ENCODE measurements around the gene TAS2R16.

GRCh38 chr7:122968389-122968788 lies 27.1 kb downstream of the TAS2R16 start:
- no peak for TF ChIP-seq PATZ1 (CRISPR knock-in tag; IDR thresholded peaks at IDR 0.05; ENCODE audit: borderline replicate concordance)
- TF ChIP-seq ZFP30 (CRISPR knock-in tag; IDR thresholded peaks at IDR 0.05) = no peak
- TF ChIP-seq CREB5 (CRISPR knock-in tag; IDR thresholded peaks at IDR 0.05; ENCODE audit: low read depth) = no peak
- TF ChIP-seq RARB (CRISPR knock-in tag; IDR thresholded peaks at IDR 0.05) = no peak
- no peak for TF ChIP-seq TOX (CRISPR knock-in tag; IDR thresholded peaks at IDR 0.05; ENCODE audit: borderline replicate concordance)
- TF ChIP-seq PPARA (CRISPR knock-in tag; IDR thresholded peaks at IDR 0.05; ENCODE audit: borderline replicate concordance) = no peak
- no peak for TF ChIP-seq ARNTL (CRISPR knock-in tag; IDR thresholded peaks at IDR 0.05; ENCODE audit: borderline replicate concordance, low read depth)
- no peak for TF ChIP-seq CSDC2 (CRISPR knock-in tag; IDR thresholded peaks at IDR 0.05)
- no peak for TF ChIP-seq POU6F1 (CRISPR knock-in tag; IDR thresholded peaks at IDR 0.05; ENCODE audit: borderline replicate concordance, low read depth)
- no peak for TF ChIP-seq ZFP3 (CRISPR knock-in tag; IDR thresholded peaks at IDR 0.05)
- TF ChIP-seq ISL1 (CRISPR knock-in tag; IDR thresholded peaks at IDR 0.05) = no peak
